ENCODE results near the gene NDUFS6.

The NDUFS6 gene

DNA sequence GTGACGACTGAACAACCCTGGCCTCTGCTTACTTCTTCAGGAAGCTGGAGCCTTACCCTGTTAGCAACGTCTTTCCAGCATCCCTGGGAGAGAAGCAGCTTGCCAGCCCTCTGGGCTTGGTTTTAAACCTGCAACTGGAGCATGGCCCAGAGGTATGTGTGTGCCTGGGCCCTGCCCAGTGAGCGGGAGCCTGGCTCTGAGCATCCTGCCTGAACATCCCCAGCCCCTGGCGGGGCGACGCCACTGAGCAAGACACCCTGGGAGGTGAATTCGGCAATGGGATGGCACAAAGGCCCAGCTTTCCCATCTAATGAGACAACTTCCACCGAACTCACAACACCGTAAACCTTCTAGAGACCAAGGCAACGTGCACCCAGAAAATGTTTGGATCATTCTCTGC lies 57.9 kb downstream of the NDUFS6 start (continued):
- TF ChIP-seq, protein P1, sequence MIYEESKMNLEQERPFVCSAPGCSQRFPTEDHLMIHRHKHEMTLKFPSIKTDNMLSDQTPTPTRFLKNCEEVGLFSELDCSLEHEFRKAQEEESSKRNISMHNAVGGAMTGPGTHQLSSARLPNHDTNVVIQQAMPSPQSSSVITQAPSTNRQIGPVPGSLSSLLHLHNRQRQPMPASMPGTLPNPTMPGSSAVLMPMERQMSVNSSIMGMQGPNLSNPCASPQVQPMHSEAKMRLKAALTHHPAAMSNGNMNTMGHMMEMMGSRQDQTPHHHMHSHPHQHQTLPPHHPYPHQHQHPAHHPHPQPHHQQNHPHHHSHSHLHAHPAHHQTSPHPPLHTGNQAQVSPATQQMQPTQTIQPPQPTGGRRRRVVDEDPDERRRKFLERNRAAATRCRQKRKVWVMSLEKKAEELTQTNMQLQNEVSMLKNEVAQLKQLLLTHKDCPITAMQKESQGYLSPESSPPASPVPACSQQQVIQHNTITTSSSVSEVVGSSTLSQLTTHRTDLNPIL (CRISPR knock-in tag; IDR thresholded peaks at IDR 0.05; ENCODE audit: low read depth) = no peak
- TF ChIP-seq ESRRG (CRISPR knock-in tag; IDR thresholded peaks at IDR 0.05) (no peak), ZNF8 (CRISPR knock-in tag; IDR thresholded peaks at IDR 0.05) (no peak)

DNA sequence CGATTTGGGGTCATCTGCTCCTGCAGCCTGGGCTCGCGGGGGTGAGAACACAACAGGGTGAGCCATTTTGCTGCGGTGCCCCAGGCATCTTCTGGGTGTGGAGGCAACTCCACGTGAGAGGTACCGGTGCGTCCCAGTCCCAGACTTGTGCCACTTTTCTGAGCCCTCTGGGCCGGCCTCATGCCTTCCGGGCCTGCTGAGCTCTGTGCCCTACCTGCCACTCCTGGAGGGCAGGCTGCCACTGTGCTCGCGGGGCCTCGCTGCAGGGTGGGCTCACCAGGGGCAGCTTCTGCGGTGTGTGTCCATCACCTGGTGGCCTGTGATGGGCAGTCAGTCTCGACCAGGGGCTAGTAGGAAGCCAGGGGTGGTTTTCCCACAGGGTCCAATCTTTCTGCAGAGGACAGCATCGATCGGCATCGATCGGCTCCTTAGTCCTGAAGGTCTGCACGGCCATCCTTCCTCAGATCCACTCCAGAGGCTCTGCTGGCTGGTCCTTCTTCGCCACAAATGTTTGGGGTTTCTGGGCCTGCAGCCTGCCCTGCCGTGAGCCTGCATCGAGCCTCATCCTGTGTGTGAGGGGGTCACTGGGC lies 58.9 kb downstream of the NDUFS6 start:
- TF ChIP-seq CSDC2 (CRISPR knock-in tag; IDR thresholded peaks at IDR 0.05) (no peak), GLIS3 (CRISPR knock-in tag; IDR thresholded peaks at IDR 0.05) (no peak), OSR1 (CRISPR knock-in tag; IDR thresholded peaks at IDR 0.05) (no peak), ZFP3 (CRISPR knock-in tag; IDR thresholded peaks at IDR 0.05) (no peak), ZNF70 (CRISPR knock-in tag; IDR thresholded peaks at IDR 0.05) (no peak), ARNTL (CRISPR knock-in tag; IDR thresholded peaks at IDR 0.05; ENCODE audit: borderline replicate concordance, low read depth) (no peak)
- TF ChIP-seq, protein P1 (CRISPR knock-in tag; IDR thresholded peaks at IDR 0.05; ENCODE audit: low read depth) = no peak
- no peak for ATAC-seq

DNA sequence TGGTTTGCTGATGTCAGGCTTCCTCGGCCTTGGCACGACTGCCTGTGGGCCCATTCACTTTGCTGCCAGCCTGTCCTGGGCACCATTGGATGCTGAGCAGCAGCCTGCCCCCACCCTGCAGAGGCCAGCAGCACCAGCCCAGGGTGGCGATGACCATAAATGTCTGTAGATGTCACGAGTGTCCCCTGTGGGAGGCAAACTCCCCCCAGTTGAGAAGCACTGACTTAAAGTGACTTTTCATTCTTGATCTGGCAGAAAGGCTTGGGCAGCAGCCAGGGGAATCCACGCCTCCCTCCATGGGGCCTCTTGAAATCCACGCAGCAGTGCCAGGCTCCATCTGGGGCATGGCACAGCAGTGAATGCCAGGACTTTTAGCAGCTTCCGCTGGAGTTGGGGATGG lies 59.7 kb downstream of the NDUFS6 start:
- TF ChIP-seq PPARA (CRISPR knock-in tag; IDR thresholded peaks at IDR 0.05; ENCODE audit: borderline replicate concordance) = no peak
- no peak for TF ChIP-seq ARNTL (CRISPR knock-in tag; IDR thresholded peaks at IDR 0.05; ENCODE audit: borderline replicate concordance, low read depth)
- no peak for TF ChIP-seq ISL1 (CRISPR knock-in tag; IDR thresholded peaks at IDR 0.05)
- TF ChIP-seq SNAI2 (CRISPR knock-in tag; IDR thresholded peaks at IDR 0.05) = no peak
- no peak for TF ChIP-seq POU6F1 (CRISPR knock-in tag; IDR thresholded peaks at IDR 0.05; ENCODE audit: borderline replicate concordance, low read depth)
- no peak for TF ChIP-seq TOX (CRISPR knock-in tag; IDR thresholded peaks at IDR 0.05; ENCODE audit: borderline replicate concordance)
- TF ChIP-seq, protein P2, sequence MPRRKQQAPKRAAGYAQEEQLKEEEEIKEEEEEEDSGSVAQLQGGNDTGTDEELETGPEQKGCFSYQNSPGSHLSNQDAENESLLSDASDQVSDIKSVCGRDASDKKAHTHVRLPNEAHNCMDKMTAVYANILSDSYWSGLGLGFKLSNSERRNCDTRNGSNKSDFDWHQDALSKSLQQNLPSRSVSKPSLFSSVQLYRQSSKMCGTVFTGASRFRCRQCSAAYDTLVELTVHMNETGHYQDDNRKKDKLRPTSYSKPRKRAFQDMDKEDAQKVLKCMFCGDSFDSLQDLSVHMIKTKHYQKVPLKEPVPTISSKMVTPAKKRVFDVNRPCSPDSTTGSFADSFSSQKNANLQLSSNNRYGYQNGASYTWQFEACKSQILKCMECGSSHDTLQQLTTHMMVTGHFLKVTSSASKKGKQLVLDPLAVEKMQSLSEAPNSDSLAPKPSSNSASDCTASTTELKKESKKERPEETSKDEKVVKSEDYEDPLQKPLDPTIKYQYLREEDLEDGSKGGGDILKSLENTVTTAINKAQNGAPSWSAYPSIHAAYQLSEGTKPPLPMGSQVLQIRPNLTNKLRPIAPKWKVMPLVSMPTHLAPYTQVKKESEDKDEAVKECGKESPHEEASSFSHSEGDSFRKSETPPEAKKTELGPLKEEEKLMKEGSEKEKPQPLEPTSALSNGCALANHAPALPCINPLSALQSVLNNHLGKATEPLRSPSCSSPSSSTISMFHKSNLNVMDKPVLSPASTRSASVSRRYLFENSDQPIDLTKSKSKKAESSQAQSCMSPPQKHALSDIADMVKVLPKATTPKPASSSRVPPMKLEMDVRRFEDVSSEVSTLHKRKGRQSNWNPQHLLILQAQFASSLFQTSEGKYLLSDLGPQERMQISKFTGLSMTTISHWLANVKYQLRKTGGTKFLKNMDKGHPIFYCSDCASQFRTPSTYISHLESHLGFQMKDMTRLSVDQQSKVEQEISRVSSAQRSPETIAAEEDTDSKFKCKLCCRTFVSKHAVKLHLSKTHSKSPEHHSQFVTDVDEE (CRISPR knock-in tag; IDR thresholded peaks at IDR 0.05) = no peak
- TF ChIP-seq, protein P1 (CRISPR knock-in tag; IDR thresholded peaks at IDR 0.05; ENCODE audit: low read depth) = no peak
- TF ChIP-seq OSR1 (CRISPR knock-in tag; IDR thresholded peaks at IDR 0.05) = no peak
- TF ChIP-seq ESRRG (CRISPR knock-in tag; IDR thresholded peaks at IDR 0.05) = no peak
- no peak for TF ChIP-seq ZFP3 (CRISPR knock-in tag; IDR thresholded peaks at IDR 0.05)
- no peak for TF ChIP-seq RARB (CRISPR knock-in tag; IDR thresholded peaks at IDR 0.05)
- no peak for TF ChIP-seq ZNF565 (CRISPR knock-in tag; conservative IDR thresholded peaks at IDR 0.05; ENCODE audit: low read depth)
- TF ChIP-seq, protein P3, sequence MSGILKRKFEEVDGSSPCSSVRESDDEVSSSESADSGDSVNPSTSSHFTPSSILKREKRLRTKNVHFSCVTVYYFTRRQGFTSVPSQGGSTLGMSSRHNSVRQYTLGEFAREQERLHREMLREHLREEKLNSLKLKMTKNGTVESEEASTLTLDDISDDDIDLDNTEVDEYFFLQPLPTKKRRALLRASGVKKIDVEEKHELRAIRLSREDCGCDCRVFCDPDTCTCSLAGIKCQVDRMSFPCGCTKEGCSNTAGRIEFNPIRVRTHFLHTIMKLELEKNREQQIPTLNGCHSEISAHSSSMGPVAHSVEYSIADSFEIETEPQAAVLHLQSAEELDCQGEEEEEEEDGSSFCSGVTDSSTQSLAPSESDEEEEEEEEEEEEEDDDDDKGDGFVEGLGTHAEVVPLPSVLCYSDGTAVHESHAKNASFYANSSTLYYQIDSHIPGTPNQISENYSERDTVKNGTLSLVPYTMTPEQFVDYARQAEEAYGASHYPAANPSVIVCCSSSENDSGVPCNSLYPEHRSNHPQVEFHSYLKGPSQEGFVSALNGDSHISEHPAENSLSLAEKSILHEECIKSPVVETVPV (CRISPR knock-in tag; IDR thresholded peaks at IDR 0.05) = no peak
- no peak for TF ChIP-seq ZC3H10 (CRISPR knock-in tag; IDR thresholded peaks at IDR 0.05)
- no peak for TF ChIP-seq BACH2 (CRISPR knock-in tag; IDR thresholded peaks at IDR 0.05; ENCODE audit: borderline replicate concordance)
- no peak for TF ChIP-seq TCF4 (CRISPR knock-in tag; IDR thresholded peaks at IDR 0.05; ENCODE audit: borderline replicate concordance)
- TF ChIP-seq GLIS3 (CRISPR knock-in tag; IDR thresholded peaks at IDR 0.05) = no peak
- no peak for TF ChIP-seq ZNF70 (CRISPR knock-in tag; IDR thresholded peaks at IDR 0.05)
- TF ChIP-seq ZFP30 (CRISPR knock-in tag; IDR thresholded peaks at IDR 0.05) = no peak
- no peak for ATAC-seq

Measured in SK-N-SH treated with all-trans-retinoic acid at 6 μM for 48 hours (cell line).